Placental pericyte (primary cell): ENCODE results near the gene PPP2R3B. TPM values are rescaled to one million over a fixed set of nuclear protein-coding genes. Genes with fewer than 3 reads are reported as not detected.

Experiments
- small RNA-seq: library from RNA; depleted of rRNA; stranded (forward); fragments of <200 nt; gene quantifications from one replicate; pipeline ENCODE3, GENCODE V24; 2012; ENCODE audit warnings: low replicate concordance
- total RNA-seq: library from RNA; depleted of rRNA; stranded (reverse); fragments of >200 nt; gene quantifications from 2 replicates; pipeline ENCODE4 v1.2.3, GENCODE V29; 2012

Gene PPP2R3B, protein sequence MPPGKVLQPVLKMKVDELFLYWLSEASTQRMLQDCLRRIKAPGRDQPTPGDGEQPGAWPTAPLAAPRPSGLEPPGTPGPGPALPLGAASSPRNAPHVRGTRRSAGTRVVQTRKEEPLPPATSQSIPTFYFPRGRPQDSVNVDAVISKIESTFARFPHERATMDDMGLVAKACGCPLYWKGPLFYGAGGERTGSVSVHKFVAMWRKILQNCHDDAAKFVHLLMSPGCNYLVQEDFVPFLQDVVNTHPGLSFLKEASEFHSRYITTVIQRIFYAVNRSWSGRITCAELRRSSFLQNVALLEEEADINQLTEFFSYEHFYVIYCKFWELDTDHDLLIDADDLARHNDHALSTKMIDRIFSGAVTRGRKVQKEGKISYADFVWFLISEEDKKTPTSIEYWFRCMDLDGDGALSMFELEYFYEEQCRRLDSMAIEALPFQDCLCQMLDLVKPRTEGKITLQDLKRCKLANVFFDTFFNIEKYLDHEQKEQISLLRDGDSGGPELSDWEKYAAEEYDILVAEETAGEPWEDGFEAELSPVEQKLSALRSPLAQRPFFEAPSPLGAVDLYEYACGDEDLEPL
- total RNA-seq, result 7.7 and 17.6 TPM in 2 replicates

DNA sequence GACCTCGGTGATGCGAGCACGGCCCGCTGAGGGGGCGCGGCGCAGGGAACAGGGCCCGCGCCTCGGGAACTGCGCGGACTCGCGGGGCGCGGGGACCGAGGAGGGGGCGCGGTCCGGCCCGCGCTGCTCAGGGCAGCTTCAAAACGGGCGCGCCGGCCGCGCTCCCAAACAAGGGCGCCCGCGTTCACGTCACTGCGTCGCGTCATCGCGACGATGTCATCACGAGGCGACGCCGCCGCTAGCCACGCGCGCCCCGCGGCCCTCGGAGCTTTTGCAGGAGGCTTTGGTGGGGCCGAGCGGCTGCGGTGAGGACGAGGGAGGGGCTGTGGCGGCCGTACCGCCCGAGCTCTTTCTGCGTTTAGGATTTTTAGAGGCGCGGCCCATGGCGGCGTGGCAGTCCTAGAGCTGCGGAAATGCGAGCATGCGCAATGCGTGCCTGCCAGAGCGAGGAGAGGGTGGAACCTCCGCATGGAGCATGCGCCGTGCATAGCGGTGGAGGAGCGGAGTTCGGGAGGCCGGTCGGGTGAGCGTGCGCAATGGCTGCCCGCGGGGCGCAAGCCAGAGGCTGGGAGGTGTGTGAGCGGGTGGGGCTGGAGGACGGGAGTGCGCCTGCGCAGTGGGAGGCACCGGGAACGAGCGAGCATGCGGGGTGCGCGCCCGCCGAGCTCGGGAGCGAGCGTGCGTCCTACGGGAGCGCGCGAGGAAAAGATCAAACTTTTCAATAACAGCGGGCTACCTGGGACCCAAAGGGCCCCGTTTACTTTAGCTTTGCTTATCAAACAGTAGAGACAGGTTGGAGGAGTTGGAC lies at the start of gene PPP2R3B:
TSS of gene PPP2R3B (minus strand) at position 140 of the 808 bp plus-strand sequence. CDS start 216 bp downstream, outside the sequence.

DNA sequence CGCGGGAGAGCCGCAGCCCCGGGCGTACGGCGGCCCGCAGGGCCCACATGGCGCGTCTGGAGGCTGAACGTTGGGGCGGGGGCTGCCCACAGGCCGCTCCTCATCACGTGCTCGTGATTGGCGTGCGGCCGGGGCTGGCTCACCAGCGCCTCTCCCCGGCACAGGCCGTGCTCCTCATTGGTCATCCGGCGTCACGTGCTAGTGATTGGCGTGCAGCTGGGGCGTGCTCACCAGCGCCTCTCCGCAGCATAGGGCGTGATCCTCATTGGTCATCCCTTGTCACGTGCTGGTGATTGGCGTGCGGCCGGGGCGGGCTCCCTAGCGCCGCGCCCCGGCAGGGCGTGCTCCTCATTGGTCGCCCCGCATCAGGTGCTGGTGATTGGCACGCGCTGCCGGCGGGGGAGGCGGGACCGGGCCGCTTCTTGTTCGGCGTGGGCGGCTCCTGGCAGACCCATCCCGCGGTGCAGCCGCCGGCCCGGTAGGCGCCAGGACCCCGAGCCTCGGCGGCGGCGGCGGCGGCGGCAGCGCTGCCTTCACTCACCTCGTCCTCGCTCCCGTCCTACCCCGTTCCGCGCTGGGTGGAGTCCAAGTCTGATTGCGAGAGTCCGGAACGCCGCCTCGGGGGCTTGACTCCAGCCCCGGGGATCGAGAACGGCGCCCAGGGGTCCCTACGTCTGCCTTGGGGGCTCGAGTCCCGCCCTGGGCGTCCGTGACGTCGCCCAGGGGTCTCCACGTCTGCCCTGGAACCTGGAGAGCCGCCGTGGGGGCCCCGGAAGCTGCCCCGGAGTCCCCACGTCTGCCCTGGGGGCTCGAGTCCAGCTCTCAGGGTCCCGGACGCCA lies 67.7 kb downstream of the PPP2R3B start, which contains the start of gene GTPBP6:
TSS of gene GTPBP6 (minus strand) at position 58 of the 840 bp plus-strand sequence. CDS start at position 49, 9 bp downstream.

Small RNA genes lying within 50 kb of the gene (small RNA-seq; reads per million reads assigned to genes)
- gene RF00017, result not detected

Other genes with a start within 250 kb of the PPP2R3B start
- 6.1 and 40.9 TPM in 2 replicates for gene PLCXD1, start 105.5 kb downstream of the PPP2R3B start, total RNA-seq
- gene GTPBP6, start 68.1 kb downstream of the PPP2R3B start, total RNA-seq, result 54.3 and 56.5 TPM in 2 replicates
- gene SHOX, start 243.9 kb upstream of the PPP2R3B start, total RNA-seq, result not detected in 2 replicates